Fibroblast of the aortic adventitia (primary cell): ENCODE measurements around the gene KLK5. TPM values are rescaled to one million over a fixed set of nuclear protein-coding genes. Genes with fewer than 3 reads are reported as not detected.
A peak's percentile ranks its signal among the peaks of the same experiment; 100 is the strongest.

Experiments
- DNase-seq: peaks from one replicate; pipeline ENCODE4 v3.0.0-alpha.2; 2010; ENCODE audit warnings: low read depth
- H3K4me3 ChIP-seq: 2 replicates; pipeline ENCODE4 v1.5.1; 2011; ENCODE audit warnings: low read depth, mild to moderate bottlenecking, control low read depth, low read length, moderate library complexity
- CTCF ChIP-seq: IDR thresholded peaks from 2 replicates; pipeline ENCODE4 v1.5.1; 2011; ENCODE audit warnings: mild to moderate bottlenecking, low read length, control low read depth, inconsistent platforms; ENCODE audit not compliant: insufficient read depth
- total RNA-seq: library from RNA; depleted of rRNA; stranded (reverse); fragments of >200 nt; gene quantifications from 2 replicates; pipeline ENCODE4 v1.2.3, GENCODE V29; 2012; ENCODE audit warnings: low replicate concordance

KLK5 gene
- total RNA-seq, 1 donor: 0.99 TPM

DNA sequence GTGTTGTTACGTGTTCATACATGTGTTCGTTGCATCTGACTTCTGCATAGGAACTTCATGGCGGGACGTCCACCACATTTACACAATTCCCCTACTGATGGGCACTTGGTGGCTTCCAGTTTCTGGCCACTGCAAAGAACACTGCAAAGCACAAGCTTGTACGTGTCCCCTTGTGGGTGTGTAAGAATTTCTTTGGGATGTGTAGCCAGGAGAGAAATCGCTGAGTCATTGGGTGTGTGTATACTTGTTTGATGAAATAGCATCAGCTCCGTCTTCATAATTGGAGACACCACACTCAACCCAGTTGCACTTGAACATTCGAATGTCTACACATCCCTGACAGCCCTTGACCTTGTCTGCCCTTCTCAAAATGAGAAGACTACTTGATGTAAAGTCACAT lies 19.2 kb downstream of the KLK5 start:
- TF ChIP-seq CTCF: no peak
- peak; percentile 43 for DNase-seq
- H3K4me3 ChIP-seq: no peak overlapping the region

DNA sequence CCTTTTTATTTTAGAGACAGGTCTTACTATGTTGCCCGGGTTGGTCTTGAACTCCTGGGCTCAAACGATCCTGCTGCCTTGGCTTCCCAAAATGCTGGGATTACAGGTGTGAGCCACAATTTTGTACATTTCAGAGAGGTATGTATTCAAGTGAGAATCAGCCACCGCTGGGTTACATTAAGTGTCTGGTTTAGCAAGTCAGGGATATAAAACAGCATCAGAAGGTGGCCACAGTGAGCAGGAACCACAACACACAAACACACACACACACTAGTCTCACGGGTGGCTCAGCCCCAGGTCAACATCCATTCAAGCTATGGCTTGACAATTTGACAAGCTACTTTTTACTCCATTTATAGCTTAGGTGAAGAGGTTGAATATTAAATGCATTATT lies 20.2 kb downstream of the KLK5 start:
- H3K4me3 ChIP-seq: no peak overlapping the region
- no peak for TF ChIP-seq CTCF
- DNase-seq: no peak

DNA sequence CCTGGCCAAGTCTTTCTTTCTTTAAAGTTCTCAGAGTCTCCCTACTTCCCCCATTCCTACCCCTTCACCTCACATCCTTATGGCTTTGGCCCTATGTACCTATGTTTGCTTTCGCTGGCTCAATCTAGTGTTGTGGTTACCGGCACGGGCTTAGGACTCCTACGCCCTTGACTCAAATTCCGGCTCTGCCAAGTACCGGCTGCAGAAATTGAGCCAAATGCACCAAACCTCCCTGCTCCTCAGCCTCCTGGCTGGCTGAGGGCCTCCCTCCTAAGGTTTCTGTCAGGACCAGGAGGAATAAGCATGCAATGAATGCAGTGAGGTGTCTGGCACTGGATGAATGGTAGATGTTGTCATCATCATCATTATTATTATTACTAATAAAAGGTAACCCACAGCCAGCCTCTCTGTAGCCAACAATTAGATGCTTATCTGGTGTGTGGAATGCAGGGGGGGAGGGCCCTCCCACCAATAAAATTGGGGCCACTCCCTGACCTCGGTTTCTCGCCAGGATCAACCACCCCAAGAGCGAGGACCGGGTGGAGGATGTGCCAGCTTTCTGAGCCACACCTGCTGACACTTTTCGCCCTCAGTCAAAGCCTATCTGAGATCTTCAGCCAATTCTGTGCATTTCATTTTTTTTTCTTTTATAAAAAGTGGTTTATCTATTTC lies 20.7 kb downstream of the KLK5 start:
- no peak for TF ChIP-seq CTCF
- H3K4me3 ChIP-seq: no peak overlapping the region

DNA sequence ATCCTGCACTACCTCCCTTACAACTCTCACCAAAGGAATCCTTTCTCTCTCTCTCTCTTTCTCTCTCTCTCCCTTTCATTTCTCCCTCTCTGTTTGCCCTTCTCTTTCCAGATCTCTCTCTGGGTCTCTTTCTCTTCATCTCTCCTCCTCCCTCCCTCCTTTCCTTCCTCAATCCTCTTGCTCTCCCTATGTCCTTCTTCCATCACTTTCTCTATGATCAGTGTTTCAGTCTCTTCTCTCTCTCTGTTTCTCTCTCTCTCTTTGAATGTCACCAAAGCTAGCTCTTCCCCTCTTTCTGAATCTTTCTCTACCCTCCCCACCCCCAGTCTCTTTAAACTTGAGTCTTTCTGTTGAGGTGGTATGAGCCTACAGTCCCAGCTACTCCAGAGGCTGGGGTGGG lies 21.8 kb downstream of the KLK5 start:
- no peak for DNase-seq
- H3K4me3 ChIP-seq: no peak overlapping the region
- TF ChIP-seq CTCF: no peak

More for the DNA sequence above, 20.7 kb downstream of the KLK5 start:
- no peak for DNase-seq

DNA sequence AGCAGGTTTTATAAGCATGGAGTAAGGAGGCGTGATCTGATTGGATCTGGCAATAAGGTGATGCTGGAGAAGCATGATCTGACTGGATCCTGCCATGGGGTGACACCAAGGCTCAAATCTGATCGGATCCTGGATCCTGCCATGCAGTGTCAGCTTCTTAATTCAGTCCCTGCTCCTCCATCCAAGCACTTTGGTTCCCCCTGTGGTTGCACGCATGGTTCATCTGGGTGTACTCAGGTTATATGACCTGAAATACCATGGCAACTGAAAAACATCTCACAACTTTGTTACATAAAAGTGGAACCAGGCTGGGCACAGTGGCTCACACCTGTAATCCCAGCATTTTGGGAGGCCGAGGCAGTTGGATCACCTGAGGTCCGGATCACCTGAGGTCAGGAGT lies 24.0 kb downstream of the KLK5 start:
- no peak for DNase-seq
- no peak overlapping the region for H3K4me3 ChIP-seq
- TF ChIP-seq CTCF: no peak

DNA sequence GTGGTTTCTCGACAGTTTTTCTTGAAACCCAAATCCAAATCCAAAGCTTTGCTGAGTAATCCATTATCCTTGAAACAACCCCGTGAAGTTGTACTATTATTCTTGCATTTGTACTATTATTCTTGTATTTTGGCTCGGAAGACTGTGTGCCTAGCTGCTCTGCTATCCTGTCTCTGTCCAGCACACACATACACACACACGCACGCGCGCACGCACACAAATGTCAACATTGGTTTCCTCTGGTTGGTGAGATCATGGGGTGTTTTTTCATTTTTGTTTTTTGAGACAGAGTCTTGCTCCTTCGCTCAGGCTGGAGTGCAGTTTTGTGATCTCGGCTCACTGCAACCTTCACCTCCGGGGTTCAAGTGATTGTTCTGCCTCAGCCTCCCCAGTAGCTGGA lies 26.7 kb downstream of the KLK5 start:
- DNase-seq: no peak
- no peak for TF ChIP-seq CTCF
- H3K4me3 ChIP-seq: no peak overlapping the region

DNA sequence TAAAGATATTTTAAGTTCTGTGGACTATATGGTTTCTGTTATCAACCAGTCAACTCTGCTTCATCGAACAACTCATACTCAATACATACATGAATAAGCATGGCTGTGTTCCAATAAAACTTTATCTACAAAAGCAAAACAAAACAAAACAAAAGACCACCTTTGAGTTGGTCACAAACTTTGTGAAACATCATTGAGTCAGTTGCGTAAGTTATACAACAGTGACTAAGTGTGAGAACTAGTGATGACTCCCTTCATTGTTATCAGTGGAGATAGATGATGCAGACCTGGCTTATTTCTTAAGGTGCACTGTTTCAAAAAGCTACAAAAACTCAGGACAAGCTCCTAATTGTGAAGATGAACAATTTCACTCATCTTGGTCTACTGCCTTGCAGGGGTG lies 27.1 kb downstream of the KLK5 start:
- no peak for TF ChIP-seq CTCF
- H3K4me3 ChIP-seq: no peak overlapping the region
- DNase-seq: peak; percentile 16
